Natural killer cell (primary cell): ENCODE measurements around the gene SORBS2. TPM values are rescaled to one million over a fixed set of nuclear protein-coding genes. Genes with fewer than 3 reads are reported as not detected.

ENCODE experiments used
- ATAC-seq, 3 donors: fragments of 150-1000 bp in 2 of 3; fragments of 200-7000 bp in 1 of 3; cut with Tn5 transposase; 1 replicate in 1 of 3; 2 replicates in 2 of 3; pipeline ENCODE4 v1.10.0; 2021; ENCODE audit warnings: mild to moderate bottlenecking in 2 of 3, moderate library complexity in 2 of 3
- DNase-seq, 2 donors: peaks; one replicate each; pipeline versions ENCODE4 v3.0.0 to v3.0.0-alpha.2; 2013 to 2021; ENCODE audit warnings: mixed read lengths in 1 of 2
- H3K27ac ChIP-seq: one replicate; pipeline ENCODE4 v1.5.1; 2013; ENCODE audit warnings: mild to moderate bottlenecking, low read length
- H3K27me3 ChIP-seq: one replicate; pipeline ENCODE4 v1.6.1; 2013; ENCODE audit warnings: low read length; ENCODE audit not compliant: control insufficient read depth, insufficient read depth
- H3K36me3 ChIP-seq: one replicate; pipeline ENCODE4 v1.6.1; 2013; ENCODE audit warnings: low read length; ENCODE audit not compliant: control insufficient read depth, insufficient read depth
- H3K4me1 ChIP-seq: one replicate; pipeline ENCODE4 v1.6.1; 2013; ENCODE audit warnings: low read length; ENCODE audit not compliant: control insufficient read depth, insufficient read depth
- H3K4me3 ChIP-seq: one replicate; pipeline ENCODE4 v1.5.1; 2013; ENCODE audit warnings: low read length
- H3K9me3 ChIP-seq: one replicate; pipeline ENCODE4 v1.6.1; 2013; ENCODE audit warnings: low read length; ENCODE audit not compliant: control insufficient read depth, insufficient read depth
- H3K27ac Mint-ChIP-seq, 2 donors: one replicate each; pipeline ENCODE4 v1.8.0; 2022; ENCODE audit warnings: mild to moderate bottlenecking in 2 of 2, mixed read lengths in 2 of 2, moderate library complexity in 1 of 2
- H3K27me3 Mint-ChIP-seq, 2 donors: one replicate each; pipeline ENCODE4 v1.8.0; 2022; ENCODE audit warnings: low read depth in 2 of 2, mixed read lengths in 2 of 2
- H3K36me3 Mint-ChIP-seq: one replicate; pipeline ENCODE4 v1.8.0; 2022; ENCODE audit warnings: mixed read lengths
- H3K4me1 Mint-ChIP-seq, 2 donors: one replicate each; pipeline ENCODE4 v1.8.0; 2022; ENCODE audit warnings: mixed read lengths in 2 of 2
- H3K4me3 Mint-ChIP-seq: one replicate; pipeline ENCODE4 v1.8.0; 2022; ENCODE audit warnings: mild to moderate bottlenecking, moderate library complexity, mixed read lengths
- H3K9me3 Mint-ChIP-seq, 2 donors: one replicate each; pipeline ENCODE4 v1.8.0; 2022; ENCODE audit warnings: mixed read lengths in 2 of 2
- WGBS: methylation state at CpG from one replicate; pipeline ENCODE4 v1.1.7; 2013; ENCODE audit warnings: missing lambda C conversion rate; ENCODE audit not compliant: insufficient coverage; 5-methylcytosine and 5-hydroxymethylcytosine counted together
- intact Hi-C: fragments of 100-400 bp; cut with micrococcal nuclease; formaldehyde crosslinking; loops from one replicate; pipeline ENCODE4 v1.14.2; 2022
- total RNA-seq, 4 donors: library from RNA; stranded (reverse); fragments of 120-200 nt in 1 of 4; gene quantifications; one replicate each; pipeline versions ENCODE4 v1.2.3 to v1.2.4, GENCODE V29; 2013 to 2022
- TF ChIP-seq, protein P1 (sequence below): fragments of 200-600 bp; IDR thresholded peaks from one replicate; pipeline ENCODE4 v1.8.0; 2022; ENCODE audit warnings: antibody characterized with exemption

Gene SORBS2
- total RNA-seq, 3 donors from 2014 or later (not counting 1 experiment from before 2014, with no cell fraction given), result 10.2 to 15.6 (median 13.5) TPM

GRCh38 chr4:185640811-185641675, 171.0 kb downstream of the SORBS2 start:
- WGBS, result 94% methylated on average over 3 of the region's 4 CpGs
- intact Hi-C loops, result loop anchor here (1.0 to 5.0 kb wide), 2 partner anchors 381 to 397 kb away; no protein-coding TSS in a partner anchor
- peak in 1 of 2 donors; percentile 38 for DNase-seq
- peaks cover 13 to 31% of the 10 kb centered on the region in 2 donors for H3K27me3 Mint-ChIP-seq
- no peak for ATAC-seq
- no peaks in the 10 kb centered on the region for H3K36me3 Mint-ChIP-seq
- no peaks in the 10 kb centered on the region for H3K4me1 ChIP-seq
- H3K9me3 ChIP-seq, result no peaks in the 10 kb centered on the region
- no peak overlapping the region for H3K27ac Mint-ChIP-seq
- TF ChIP-seq, protein P1, sequence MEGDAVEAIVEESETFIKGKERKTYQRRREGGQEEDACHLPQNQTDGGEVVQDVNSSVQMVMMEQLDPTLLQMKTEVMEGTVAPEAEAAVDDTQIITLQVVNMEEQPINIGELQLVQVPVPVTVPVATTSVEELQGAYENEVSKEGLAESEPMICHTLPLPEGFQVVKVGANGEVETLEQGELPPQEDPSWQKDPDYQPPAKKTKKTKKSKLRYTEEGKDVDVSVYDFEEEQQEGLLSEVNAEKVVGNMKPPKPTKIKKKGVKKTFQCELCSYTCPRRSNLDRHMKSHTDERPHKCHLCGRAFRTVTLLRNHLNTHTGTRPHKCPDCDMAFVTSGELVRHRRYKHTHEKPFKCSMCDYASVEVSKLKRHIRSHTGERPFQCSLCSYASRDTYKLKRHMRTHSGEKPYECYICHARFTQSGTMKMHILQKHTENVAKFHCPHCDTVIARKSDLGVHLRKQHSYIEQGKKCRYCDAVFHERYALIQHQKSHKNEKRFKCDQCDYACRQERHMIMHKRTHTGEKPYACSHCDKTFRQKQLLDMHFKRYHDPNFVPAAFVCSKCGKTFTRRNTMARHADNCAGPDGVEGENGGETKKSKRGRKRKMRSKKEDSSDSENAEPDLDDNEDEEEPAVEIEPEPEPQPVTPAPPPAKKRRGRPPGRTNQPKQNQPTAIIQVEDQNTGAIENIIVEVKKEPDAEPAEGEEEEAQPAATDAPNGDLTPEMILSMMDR, result peak; percentile 28
- H3K27ac ChIP-seq, result no peak overlapping the region
- H3K4me3 Mint-ChIP-seq, result no peak overlapping the region
- no peaks in the 10 kb centered on the region for H3K4me1 Mint-ChIP-seq
- H3K27me3 ChIP-seq, result peaks cover 7% of the 10 kb centered on the region
- H3K36me3 ChIP-seq, result no peaks in the 10 kb centered on the region
- H3K9me3 Mint-ChIP-seq, result no peaks in the 10 kb centered on the region
- H3K4me3 ChIP-seq, result no peak overlapping the region

GRCh38 chr4:185638548-185639301, 173.3 kb downstream of the SORBS2 start:
- H3K4me1 Mint-ChIP-seq, result no peaks in the 10 kb centered on the region
- TF ChIP-seq, protein P1, result no peak
- 6% methylated on average over 41 of the region's 41 CpGs for WGBS
- no peak overlapping the region for H3K27ac ChIP-seq
- no peaks in the 10 kb centered on the region for H3K9me3 ChIP-seq
- ATAC-seq (no peak), DNase-seq (no peak)
- no peaks in the 10 kb centered on the region for H3K36me3 Mint-ChIP-seq
- H3K9me3 Mint-ChIP-seq, result no peaks in the 10 kb centered on the region
- no peak overlapping the region for H3K4me3 Mint-ChIP-seq
- H3K27me3 Mint-ChIP-seq, result peaks cover 13 to 33% of the 10 kb centered on the region in 2 donors
- H3K4me3 ChIP-seq, result no peak overlapping the region
- no peaks in the 10 kb centered on the region for H3K36me3 ChIP-seq
- no peak overlapping the region for H3K27ac Mint-ChIP-seq
- intact Hi-C loops, result no loop called here
- no peaks in the 10 kb centered on the region for H3K4me1 ChIP-seq
- peaks cover 7% of the 10 kb centered on the region for H3K27me3 ChIP-seq

- Mint-ChIP-seq H3K27me3 (peaks cover 13 to 31% of the 10 kb centered on the region in 2 donors), H3K27ac (no peak overlapping the region)
- ATAC-seq, result no peak
These were observed 173.9 kb downstream of the SORBS2 start for GRCh38 chr4:185638093-185638492.

More at GRCh38 chr4:185638093-185638492, 173.9 kb downstream of the SORBS2 start:
- TF ChIP-seq, protein P1, result no peak
- WGBS, result 16% methylated on average over 10 of the region's 15 CpGs
- peaks cover 7% of the 10 kb centered on the region for H3K27me3 ChIP-seq
- H3K4me3 Mint-ChIP-seq, result no peak overlapping the region
- H3K9me3 ChIP-seq, result no peaks in the 10 kb centered on the region
- intact Hi-C loops, result no loop called here
- no peaks in the 10 kb centered on the region for H3K36me3 Mint-ChIP-seq
- no peaks in the 10 kb centered on the region for H3K9me3 Mint-ChIP-seq
- H3K27ac ChIP-seq, result no peak overlapping the region
- no peaks in the 10 kb centered on the region for H3K4me1 ChIP-seq
- no peaks in the 10 kb centered on the region for H3K36me3 ChIP-seq
- no peak overlapping the region for H3K4me3 ChIP-seq
- H3K4me1 Mint-ChIP-seq, result no peaks in the 10 kb centered on the region
- no peak for DNase-seq
